CD4-positive, alpha-beta T cell treated with Interleukin-17A for 1 hour (primary cell): ENCODE results near the gene E2F1.
A peak's percentile ranks its signal among the peaks of the same experiment; 100 is the strongest.

Source experiments
- DNase-seq: peaks from one replicate; pipeline ENCODE4 v3.0.0-alpha.2; 2020

E2F1 gene

GRCh38 chr20:33670715-33671499 is 15.3 kb downstream of the E2F1 start:
- DNase-seq: no peak

GRCh38 chr20:33669873-33670640 is 16.1 kb downstream of the E2F1 start:
- DNase-seq: no peak

- DNase-seq: no peak
Measured at GRCh38 chr20:33669224-33669623, 17.0 kb downstream of the E2F1 start.

- DNase-seq: no peak
Measured at GRCh38 chr20:33668466-33669155, 17.6 kb downstream of the E2F1 start.

GRCh38 chr20:33667676-33668465 is 18.3 kb downstream of the E2F1 start:
- DNase-seq: peak; percentile 78

GRCh38 chr20:33667245-33667675 is 18.9 kb downstream of the E2F1 start:
- peak; percentile 39 for DNase-seq

- DNase-seq: peak; percentile 91
Measured at GRCh38 chr20:33666293-33667244, 19.6 kb downstream of the E2F1 start, which contains the start of gene ACTL10. Gene ACTL10 (plus strand): TSS chr20:33666943. CDS start chr20:33667498, 555 bp downstream.

- DNase-seq: no peak
Measured at GRCh38 chr20:33664762-33665144, 21.4 kb downstream of the E2F1 start.

GRCh38 chr20:33664085-33664761 is 22.0 kb downstream of the E2F1 start:
- no peak for DNase-seq

GRCh38 chr20:33663161-33664084 is 22.8 kb downstream of the E2F1 start:
- peak; percentile 84 for DNase-seq

- no peak for DNase-seq
Measured at GRCh38 chr20:33662172-33662571, 24.0 kb downstream of the E2F1 start, which contains the start of gene C20orf144. Gene C20orf144 (plus strand): TSS chr20:33662327. CDS start chr20:33662346, 19 bp downstream.

GRCh38 chr20:33660685-33661058 is 25.5 kb downstream of the E2F1 start:
- no peak for DNase-seq

- no peak for DNase-seq
Measured at GRCh38 chr20:33660035-33660684, 26.0 kb downstream of the E2F1 start.

- no peak for DNase-seq
Measured at GRCh38 chr20:33659341-33660034, 26.7 kb downstream of the E2F1 start.

GRCh38 chr20:33658929-33659328 is 27.3 kb downstream of the E2F1 start:
- DNase-seq: no peak

GRCh38 chr20:33658510-33658909 is 27.7 kb downstream of the E2F1 start:
- DNase-seq: no peak

- no peak for DNase-seq
Measured at GRCh38 chr20:33657704-33658095, 28.5 kb downstream of the E2F1 start.
